HepG2 (cell line): ENCODE data around the gene RTP2. TPM values are rescaled to one million over a fixed set of nuclear protein-coding genes. Genes with fewer than 3 reads are reported as not detected.
A peak's percentile ranks its signal among the peaks of the same experiment; 100 is the strongest.

Source experiments
- ATAC-seq: fragments of 200-7000 bp; cut with Tn5 transposase; 3 replicates; pipeline ENCODE4 v1.9.1; 2020; ENCODE audit warnings: mild to moderate bottlenecking, moderate library complexity
- BruUV-seq: library from RNA; stranded (reverse); fragments of 400-500 nt; replicated peaks from 2 replicates; lab custom pipeline; 2021; lab: Mats Ljungman, UMichigan
- CTCF ChIA-PET: fragments of 300-600 bp; formaldehyde crosslinking; extraction: SDS; loops from one replicate; lab custom pipeline; 2021; ENCODE audit warnings: low total read pairs, inconsistent platforms, low intra/inter-chr PET ratio; lab: Yijun Ruan, JAX
- POLR2A ChIA-PET: fragments of 350-600 bp; sonication (Branson Sonifier 250); formaldehyde crosslinking; loops from one replicate; lab custom pipeline; 2020; ENCODE audit warnings: antibody characterized with exemption, inconsistent platforms; lab: Yijun Ruan, JAX
- DNase-seq: peaks from one replicate; pipeline ENCODE4 v3.0.0-alpha.2; 2015; ENCODE audit warnings: low spot score
- FAIRE-seq: peaks from 3 replicates; lab custom pipeline; 2011; peaks lifted over from hg19 to GRCh38; lab: Jason Lieb, UNC
- H2AFZ ChIP-seq: one replicate; pipeline ENCODE4 v1.6.1; 2011; ENCODE audit warnings: low read length, inconsistent platforms
- H3K27ac ChIP-seq: fragments of 300-600 bp; 3 replicates; pipeline ENCODE4 v1.8.0; 2011; ENCODE audit warnings: mixed run types, mild to moderate bottlenecking, mixed read lengths, low read length, inconsistent platforms; ENCODE audit not compliant: insufficient read depth; ENCODE audit errors: extremely low read length
- H3K27me3 ChIP-seq, 2 experiments: fragments of 200-600 bp in 1 of 2; 2 replicates in 1 of 2; 3 replicates in 1 of 2; pipeline versions ENCODE4 v1.6.0 to v1.8.0; 2011; ENCODE audit warnings: low read length in 2 of 2, mild to moderate bottlenecking in 2 of 2, moderate library complexity in 2 of 2, inconsistent platforms in 1 of 2; ENCODE audit not compliant: insufficient read depth in 2 of 2, control insufficient read depth in 1 of 2
- H3K36me3 ChIP-seq, 2 experiments: fragments of 200-600 bp in 1 of 2; replicated peaks in 1 of 2; 2 replicates in 1 of 2; 3 replicates in 1 of 2; pipeline versions ENCODE4 v1.5.1 to v1.8.0; 2011; ENCODE audit warnings: low read length in 2 of 2, inconsistent platforms in 1 of 2; ENCODE audit not compliant: insufficient read depth in 2 of 2, control insufficient read depth in 1 of 2
- H3K4me1 ChIP-seq: 2 replicates; pipeline ENCODE4 v1.5.1; 2012; ENCODE audit warnings: low read length, inconsistent platforms; ENCODE audit not compliant: insufficient read depth
- H3K4me2 ChIP-seq: 2 replicates; pipeline ENCODE4 v1.6.0; 2011; ENCODE audit warnings: low read depth, low read length, inconsistent platforms
- H3K4me3 ChIP-seq, 3 experiments: fragments of 200-600 bp in 1 of 3; sonication (generic), shearing (Covaris generic) in 1 of 3; replicated peaks in 1 of 3; 2 replicates each; pipeline ENCODE4 v1.5.1; 2011 to 2016; ENCODE audit warnings: low read length in 3 of 3, inconsistent platforms in 2 of 3, low read depth in 2 of 3, mild to moderate bottlenecking in 2 of 3, control low read depth in 1 of 3, mixed read lengths in 1 of 3; ENCODE audit not compliant: insufficient read depth in 1 of 3
- H3K79me2 ChIP-seq: one replicate; pipeline ENCODE4 v1.6.1; 2011; ENCODE audit warnings: low read length, inconsistent platforms; ENCODE audit not compliant: insufficient read depth
- H3K9ac ChIP-seq: 2 replicates; pipeline ENCODE4 v1.6.0; 2011; ENCODE audit warnings: mild to moderate bottlenecking, low read depth, low read length, inconsistent platforms; ENCODE audit not compliant: insufficient read depth
- H3K9me3 ChIP-seq: 2 replicates; pipeline ENCODE4 v1.5.1; 2012; ENCODE audit warnings: mild to moderate bottlenecking, low read length
- H4K20me1 ChIP-seq: 2 replicates; pipeline ENCODE4 v1.6.0; 2011; ENCODE audit warnings: inconsistent platforms, mild to moderate bottlenecking, low read length, moderate library complexity; ENCODE audit not compliant: insufficient read depth
- AKNA ChIP-seq: sonication (generic); formaldehyde crosslinking; IDR thresholded peaks from 2 replicates; pipeline ENCODE4 v1.4.0; 2020; ENCODE audit warnings: missing genetic modification reagents, borderline replicate concordance
- ATF5 ChIP-seq: sonication (generic); formaldehyde crosslinking; IDR thresholded peaks from 2 replicates; pipeline ENCODE4 v1.4.0; 2020; ENCODE audit warnings: mild to moderate bottlenecking, low read depth, missing genetic modification reagents
- ETV5 ChIP-seq: IDR thresholded peaks from 2 replicates; pipeline ENCODE4 v1.6.1; 2018; ENCODE audit warnings: missing biosample characterization, missing genetic modification reagents, inconsistent platforms, borderline replicate concordance
- FOXM1 ChIP-seq: sonication (generic); formaldehyde crosslinking; IDR thresholded peaks from 2 replicates; pipeline ENCODE4 v1.5.0; 2020; ENCODE audit warnings: missing genetic modification reagents
- FOXP4 ChIP-seq: sonication (generic); formaldehyde crosslinking; IDR thresholded peaks from 2 replicates; pipeline ENCODE4 v1.4.0; 2020; ENCODE audit warnings: missing genetic modification reagents
- GABPA ChIP-seq, 2 experiments: IDR thresholded peaks; 2 replicates each; pipeline ENCODE4 v1.6.1; 2011 to 2016; ENCODE audit warnings: low read depth in 2 of 2, low read length in 1 of 2, missing biosample characterization in 1 of 2, missing genetic modification characterization in 1 of 2
- HOXA3 ChIP-seq: sonication (generic); formaldehyde crosslinking; IDR thresholded peaks from 2 replicates; pipeline ENCODE4 v1.5.0; 2020; ENCODE audit warnings: missing genetic modification reagents
- ISL2 ChIP-seq: sonication (generic); formaldehyde crosslinking; IDR thresholded peaks from 2 replicates; pipeline ENCODE4 v1.5.0; 2020; ENCODE audit warnings: missing genetic modification reagents
- ZNF510 ChIP-seq: sonication (generic); formaldehyde crosslinking; IDR thresholded peaks from 2 replicates; pipeline ENCODE4 v1.4.0; 2020; ENCODE audit warnings: low read depth, mild to moderate bottlenecking, missing genetic modification reagents
- ZNF558 ChIP-seq: sonication (generic); formaldehyde crosslinking; IDR thresholded peaks from 2 replicates; pipeline ENCODE4 v1.9.0; 2022; ENCODE audit warnings: mild to moderate bottlenecking, missing genetic modification reagents, borderline replicate concordance
- ZNF564 ChIP-seq: sonication (generic); formaldehyde crosslinking; IDR thresholded peaks from 2 replicates; pipeline ENCODE4 v1.8.1; 2023; ENCODE audit warnings: mild to moderate bottlenecking, missing genetic modification reagents
- ZSCAN20 ChIP-seq: sonication (generic); formaldehyde crosslinking; IDR thresholded peaks from 2 replicates; pipeline ENCODE4 v1.4.0; 2020; ENCODE audit warnings: missing genetic modification reagents, mild to moderate bottlenecking, borderline replicate concordance
- WGBS: methylation state at CpG from one replicate; pipeline ENCODE4 v1.1.6; 2017; ENCODE audit warnings: low lambda C conversion rate; 5-methylcytosine and 5-hydroxymethylcytosine counted together
- in situ Hi-C: cut with HindIII; loops from 2 replicates; pipeline ENCODE4 v1.10.0; 2017; ENCODE audit warnings: low pct_unique_long_range_greater_than_20kb; ENCODE audit not compliant: extremely low pct_ligation_motif_present
- intact Hi-C: fragments of 100-400 bp; cut with micrococcal nuclease; formaldehyde crosslinking; loops from one replicate; pipeline ENCODE4 v1.10.0; 2022; ENCODE audit not compliant: unreplicated experiment
- polyA plus RNA-seq, 8 experiments: library from polyadenylated mRNA; depleted of rRNA in 3 of 8; stranded (reverse) in 7 of 8; unstranded in 1 of 8; fragments of >200 nt; fragmentation: Illumina TruSeq in 4 of 8; extraction: Trizol in 4 of 8; gene quantifications; 2 replicates each; pipeline versions ENCODE4 v1.2.1 to v1.2.3, GENCODE V29; 2011 to 2016; ENCODE audit warnings: low read depth in 4 of 8, missing spikeins in 1 of 8, mixed read lengths in 1 of 8; ENCODE audit not compliant: insufficient read depth in 1 of 8
- total RNA-seq, 5 experiments: library from RNA; depleted of rRNA; stranded (reverse); fragments of >200 nt; fragmentation: Illumina TruSeq; extraction: Trizol; gene quantifications; 2 replicates each; pipeline ENCODE4 v1.2.3, GENCODE V29; 2016; ENCODE audit warnings: low read depth in 1 of 5

The RTP2 gene
- total and polyA plus RNA-seq, 2 of the 13 experiments (the other 11 are each of a cell fraction or from before 2014, with no cell fraction given): not detected

- H3K4me2 ChIP-seq: peak overlapping the region; percentile 93
- TSS peak; percentile 87 for BruUV-seq
- peak; percentile 62 for FAIRE-seq
- H3K9ac ChIP-seq: peak overlapping the region; percentile 74
- peak overlapping the region; percentile 94 for H3K27ac ChIP-seq
- H3K4me1 ChIP-seq: peaks cover 51% of the 10 kb centered on the region
- no peak overlapping the region for H2AFZ ChIP-seq
- WGBS: 7% methylated on average over 14 of the region's 14 CpGs
- ATAC-seq: peak; percentile 81
- no peaks in the 10 kb centered on the region; a peak in 1 of 5 replicates for H3K27me3 ChIP-seq
- H3K79me2 ChIP-seq: peaks cover 16% of the 10 kb centered on the region
- peak; percentile 92 for DNase-seq
- H4K20me1 ChIP-seq: no peaks in the 10 kb centered on the region
- peak overlapping the region; percentile 40 to 61 (median 47) for H3K4me3 ChIP-seq
- in situ Hi-C loops (no loop called here), intact Hi-C loops (loop anchor here (1.0 to 10.0 kb wide), 4 partner anchors 61 to 286 kb away; no protein-coding TSS in a partner anchor)
- CTCF ChIA-PET: no interaction called here
- no peaks in the 10 kb centered on the region for H3K36me3 ChIP-seq
- POLR2A ChIA-PET: interaction anchor here (0.8 to 3.1 kb wide), 27 partner anchors 9 to 996 kb away, joined by 3 to 43 read pairs (median 4); no protein-coding TSS in a partner anchor
- H3K9me3 ChIP-seq: no peaks in the 10 kb centered on the region
- TF ChIP-seq AKNA (CRISPR knock-in tag) (no peak), ETV5 (CRISPR knock-in tag) (peak; percentile 72; the same call in 1 of the 2 replicates), ATF5 (CRISPR knock-in tag) (no peak), FOXM1 (CRISPR knock-in tag) (no peak), GABPA (IDR thresholded peaks at IDR 0.05; ENCODE audit: low read depth, low read length) (no peak), GABPA (CRISPR knock-in tag; IDR thresholded peaks at IDR 0.05; ENCODE audit: low read depth) (no peak), ZSCAN20 (CRISPR knock-in tag) (no peak), HOXA3 (CRISPR knock-in tag) (no peak; the same call in 1 of the 2 replicates), ZNF558 (CRISPR knock-in tag) (no peak), ZNF510 (CRISPR knock-in tag) (no peak), FOXP4 (CRISPR knock-in tag) (peak; percentile 66), ZNF564 (CRISPR knock-in tag) (no peak), ISL2 (no peak)
Measured at GRCh38 chr3:187750006-187750512, 47.7 kb upstream of the RTP2 start.
